HepG2 (cell line): ENCODE measurements around the gene ABCB8. TPM values are rescaled to one million over a fixed set of nuclear protein-coding genes. Genes with fewer than 3 reads are reported as not detected.

ENCODE experiments used
- ARID4A ChIP-seq: sonication (generic); formaldehyde crosslinking; IDR thresholded peaks from 2 replicates; pipeline ENCODE4 v1.5.0; 2020; ENCODE audit warnings: mild to moderate bottlenecking, missing genetic modification reagents, borderline replicate concordance
- BORCS8-MEF2B ChIP-seq: sonication (generic); formaldehyde crosslinking; IDR thresholded peaks from 2 replicates; pipeline ENCODE4 v1.8.0; 2022; ENCODE audit warnings: mild to moderate bottlenecking, missing genetic modification reagents
- BRF2 ChIP-seq: sonication (generic); formaldehyde crosslinking; IDR thresholded peaks from 2 replicates; pipeline ENCODE4 v1.8.1; 2022; ENCODE audit warnings: mild to moderate bottlenecking, missing genetic modification reagents
- CHCHD3 ChIP-seq: sonication (generic); formaldehyde crosslinking; IDR thresholded peaks from 2 replicates; pipeline ENCODE4 v1.8.0; 2022; ENCODE audit warnings: mild to moderate bottlenecking, missing genetic modification reagents, moderate library complexity
- ELF3 ChIP-seq: IDR thresholded peaks from 2 replicates; pipeline ENCODE4 v1.6.1; 2016; ENCODE audit warnings: missing genetic modification reagents, missing compliant biosample characterization
- HDAC2 ChIP-seq: sonication (generic); formaldehyde crosslinking; IDR thresholded peaks from 2 replicates; pipeline ENCODE4 v1.4.0; 2020; ENCODE audit warnings: missing genetic modification reagents
- MBD4 ChIP-seq: IDR thresholded peaks from 2 replicates; pipeline ENCODE4 v1.6.1; 2012; ENCODE audit warnings: low read length, inconsistent platforms, borderline replicate concordance
- NFKB2 ChIP-seq: sonication (generic); formaldehyde crosslinking; IDR thresholded peaks from 2 replicates; pipeline ENCODE4 v1.4.0; 2020; ENCODE audit warnings: missing genetic modification reagents, borderline replicate concordance
- PRPF4 ChIP-seq: fragments of 200-400 bp; formaldehyde crosslinking; IDR thresholded peaks from 2 replicates; pipeline ENCODE4 v1.6.1; 2016; ENCODE audit warnings: low read length, low read depth; ENCODE audit not compliant: poor library complexity, severe bottlenecking
- RARG ChIP-seq: sonication (generic); formaldehyde crosslinking; IDR thresholded peaks from 2 replicates; pipeline ENCODE4 v1.4.0; 2020; ENCODE audit warnings: low read depth, mild to moderate bottlenecking, missing genetic modification reagents
- SNAPC4 ChIP-seq: sonication (generic); formaldehyde crosslinking; IDR thresholded peaks from 2 replicates; pipeline ENCODE4 v1.4.0; 2020; ENCODE audit warnings: mild to moderate bottlenecking, missing genetic modification reagents
- SP140L ChIP-seq: sonication (generic); formaldehyde crosslinking; IDR thresholded peaks from 2 replicates; pipeline ENCODE4 v1.4.0; 2020; ENCODE audit warnings: missing genetic modification reagents, borderline replicate concordance
- TGIF2 ChIP-seq: IDR thresholded peaks from 2 replicates; pipeline ENCODE4 v1.6.1; 2016; ENCODE audit warnings: control low read depth, missing compliant biosample characterization
- TRIM22 ChIP-seq: fragments of 450-650 bp; IDR thresholded peaks from 2 replicates; pipeline ENCODE4 v1.6.1; 2017
- ZNF639 ChIP-seq: conservative IDR thresholded peaks from 2 replicates; pipeline ENCODE4 v1.6.1; 2018; ENCODE audit warnings: missing genetic modification reagents
- ZNF672 ChIP-seq: sonication (generic); formaldehyde crosslinking; IDR thresholded peaks from 2 replicates; pipeline ENCODE4 v1.8.1; 2022; ENCODE audit warnings: missing genetic modification reagents
- polyA plus RNA-seq, 8 experiments: library from polyadenylated mRNA; depleted of rRNA in 3 of 8; stranded (reverse) in 7 of 8; unstranded in 1 of 8; fragments of >200 nt; fragmentation: Illumina TruSeq in 4 of 8; extraction: Trizol in 4 of 8; gene quantifications; 2 replicates each; pipeline versions ENCODE4 v1.2.1 to v1.2.3, GENCODE V29; 2011 to 2016; ENCODE audit warnings: low read depth in 4 of 8, missing spikeins in 1 of 8, mixed read lengths in 1 of 8; ENCODE audit not compliant: insufficient read depth in 1 of 8
- total RNA-seq, 5 experiments: library from RNA; depleted of rRNA; stranded (reverse); fragments of >200 nt; fragmentation: Illumina TruSeq; extraction: Trizol; gene quantifications; 2 replicates each; pipeline ENCODE4 v1.2.3, GENCODE V29; 2016; ENCODE audit warnings: low read depth in 1 of 5

The ABCB8 gene
- total and polyA plus RNA-seq, 2 of the 13 experiments (the other 11 are each of a cell fraction or from before 2014, with no cell fraction given): 6.6 to 16.7 TPM

- TF ChIP-seq ARID4A (CRISPR knock-in tag) (peak; percentile 89), RARG (CRISPR knock-in tag) (no peak), BRF2 (CRISPR knock-in tag) (no peak), PRPF4 (no peak), ZNF639 (CRISPR knock-in tag) (no peak), SP140L (CRISPR knock-in tag) (no peak), MBD4 (no peak), NFKB2 (CRISPR knock-in tag) (peak; percentile 85; the same call in 1 of the 2 replicates), BORCS8-MEF2B (no peak), ZNF672 (CRISPR knock-in tag) (no peak), TGIF2 (no peak), HDAC2 (no peak), ELF3 (CRISPR knock-in tag) (peak; percentile 75), CHCHD3 (CRISPR knock-in tag) (0 out of 2 replicates have a peak, but pooled peaks have one; percentile 77), TRIM22 (no peak), SNAPC4 (no peak)
Measured at GRCh38 chr7:151062399-151063211, 34.4 kb downstream of the ABCB8 start (continued).
